ENCODE results near the gene JUNB. TPM values are rescaled to one million over a fixed set of nuclear protein-coding genes. Genes with fewer than 3 reads are reported as not detected.

JUNB gene
- total and polyA plus RNA-seq, 2 of the 8 experiments (the other 6 are each of a cell fraction or from before 2014, with no cell fraction given): 7.4 to 10.0 TPM

GRCh38 chr19:12784871-12785430 lies 6.3 kb upstream of the JUNB start (continued):
- no peak for TF ChIP-seq MAX (IDR thresholded peaks at IDR 0.05)
- TF ChIP-seq RAD21 (IDR thresholded peaks at IDR 0.05 in 1 of 2, conservative IDR thresholded peaks at IDR 0.05 in 1 of 2; ENCODE audit: low read depth in 2 of 2, low read length in 2 of 2): no peak
- no peak for TF ChIP-seq CTBP2 (IDR thresholded peaks at IDR 0.05; ENCODE audit: borderline replicate concordance, insufficient read depth, insufficient read length, low read length)
- TF ChIP-seq NRF1 (IDR thresholded peaks at IDR 0.05; ENCODE audit: low read depth, low read length): no peak
- no peak for TF ChIP-seq RNF2 (IDR thresholded peaks at IDR 0.05; ENCODE audit: borderline replicate concordance, low read depth, low read length, missing control alignments, poor library complexity, severe bottlenecking)
- TF ChIP-seq ZNF274 (IDR thresholded peaks at IDR 0.05; ENCODE audit: borderline replicate concordance, extremely low read depth, low read length): no peak
